HG03025 (cell line): Measurements from ENCODE around the gene RBBP5.

Source experiments
- ATAC-seq: cut with Tn5 transposase; IDR thresholded peaks from one replicate; pipeline ENCODE4 v1.9.1; 2021; ENCODE audit warnings: mild to moderate bottlenecking, moderate library complexity; ENCODE audit not compliant: unreplicated experiment, low FRiP score

The RBBP5 gene

DNA sequence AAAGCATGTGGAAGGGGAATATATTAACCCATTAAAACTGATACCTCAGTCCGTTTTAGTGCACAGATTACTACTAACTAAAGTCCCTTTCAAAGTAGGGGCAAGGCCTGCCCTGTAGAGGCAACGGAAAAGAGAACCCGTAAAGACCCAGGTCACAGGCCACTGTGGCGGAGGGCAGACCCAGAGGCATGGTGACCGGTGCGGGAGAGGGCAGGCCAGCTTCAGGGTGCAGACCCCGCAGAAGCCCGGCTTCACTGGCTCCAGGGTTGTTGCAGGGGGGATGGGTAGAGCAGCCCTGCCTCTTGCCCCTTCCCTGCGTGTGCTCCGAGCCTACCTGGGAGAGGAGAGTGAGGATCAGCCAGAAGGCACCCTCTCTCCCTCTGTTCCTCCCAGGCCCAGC, 61.0 kb downstream of the RBBP5 start:
- ATAC-seq, result no peak

DNA sequence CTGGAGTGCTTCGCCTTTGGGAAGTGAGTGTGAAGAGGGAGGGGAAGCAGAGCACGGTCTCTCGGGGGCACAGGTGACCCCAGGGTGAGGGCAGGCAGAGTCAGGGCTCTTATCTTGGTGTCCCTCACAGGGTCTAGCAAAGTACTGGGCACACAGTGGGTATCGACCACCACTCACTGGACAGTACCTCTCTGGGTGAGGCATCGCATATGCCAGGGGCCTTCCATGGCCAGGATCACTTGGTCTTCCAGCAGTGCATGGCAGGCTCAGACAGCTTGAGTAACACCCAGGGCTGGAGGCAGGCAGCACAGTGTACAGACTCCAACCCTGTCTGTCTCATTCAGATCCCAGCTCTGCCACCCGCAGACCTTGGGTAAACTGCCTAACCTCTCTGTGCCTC, 62.1 kb downstream of the RBBP5 start:
- no peak for ATAC-seq

DNA sequence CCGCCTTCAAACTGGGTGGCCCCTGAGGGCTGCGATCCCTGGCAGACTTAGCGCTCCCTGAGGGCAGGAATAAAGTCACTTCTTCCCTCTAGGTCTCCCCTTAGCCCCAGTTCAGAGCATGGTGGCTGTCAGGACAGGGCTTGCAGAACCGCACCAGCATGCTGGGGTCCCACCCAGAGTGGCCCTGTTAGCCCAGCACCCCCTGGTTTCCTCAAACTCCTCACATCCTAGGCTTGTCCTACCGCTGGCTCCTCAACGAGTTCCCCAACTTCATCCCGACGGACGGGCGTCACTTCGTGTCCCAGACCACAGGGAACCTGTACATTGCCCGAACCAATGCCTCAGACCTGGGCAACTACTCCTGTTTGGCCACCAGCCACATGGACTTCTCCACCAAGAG, 62.9 kb downstream of the RBBP5 start:
- ATAC-seq, result no peak

DNA sequence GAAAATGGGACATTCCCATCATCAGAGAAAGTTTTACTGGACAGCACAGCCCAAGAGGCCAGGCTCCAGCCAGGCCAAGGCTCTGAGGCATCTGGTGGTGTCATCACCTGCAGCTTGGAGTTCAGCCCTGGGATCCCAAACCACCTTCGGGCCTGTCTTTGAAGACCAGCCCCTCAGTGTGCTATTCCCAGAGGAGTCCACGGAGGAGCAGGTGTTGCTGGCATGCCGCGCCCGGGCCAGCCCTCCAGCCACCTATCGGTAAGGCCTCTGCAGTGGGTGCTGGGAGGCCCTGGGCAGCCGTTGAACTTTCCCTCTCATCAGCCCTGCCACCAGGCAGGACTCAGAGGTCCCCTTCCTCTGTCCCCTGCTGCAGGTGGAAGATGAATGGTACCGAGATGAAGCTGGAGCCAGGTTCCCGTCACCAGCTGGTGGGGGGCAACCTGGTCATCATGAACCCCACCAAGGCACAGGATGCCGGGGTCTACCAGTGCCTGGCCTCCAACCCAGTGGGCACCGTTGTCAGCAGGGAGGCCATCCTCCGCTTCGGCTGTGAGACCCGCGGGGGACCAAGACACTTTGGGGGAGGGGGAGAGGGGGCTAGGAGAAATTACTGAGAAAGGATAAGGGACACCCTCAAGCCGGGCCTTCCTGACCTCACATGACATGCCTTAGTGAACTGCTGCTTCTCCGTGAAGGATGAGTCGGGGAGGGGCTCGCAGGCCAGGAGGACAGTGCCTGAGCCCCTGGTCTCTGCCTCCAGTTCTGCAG, 63.8 kb downstream of the RBBP5 start:
- ATAC-seq, result no peak

DNA sequence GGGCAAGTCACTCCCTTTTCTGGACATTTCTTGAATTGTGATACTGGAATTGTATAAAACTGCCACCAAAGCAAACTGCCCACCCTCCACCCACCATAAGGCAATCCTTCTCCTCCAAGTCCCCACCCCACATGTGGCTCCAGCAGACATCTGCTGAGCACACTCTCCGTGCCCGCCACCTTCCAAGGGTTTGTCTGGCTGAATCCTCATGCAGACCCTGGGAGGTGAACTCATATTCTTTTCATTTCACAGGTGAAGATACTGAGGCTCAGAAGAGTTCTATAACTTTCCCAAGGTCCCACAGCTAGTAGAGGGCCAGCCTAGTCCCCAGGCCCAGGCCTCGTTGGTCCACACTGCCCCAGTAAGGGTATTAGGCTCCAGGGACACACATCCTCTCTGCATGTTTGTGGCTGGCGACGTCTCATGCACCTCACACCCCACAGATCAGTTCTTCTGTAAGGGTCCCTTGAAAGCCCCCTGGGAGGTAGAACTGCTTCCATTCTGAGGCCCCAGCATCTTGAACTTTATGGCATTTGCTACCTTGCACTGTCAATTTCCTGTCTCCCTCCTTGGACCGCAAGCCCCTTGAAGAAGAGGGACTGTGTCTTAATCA, 64.7 kb downstream of the RBBP5 start:
- ATAC-seq, result no peak

DNA sequence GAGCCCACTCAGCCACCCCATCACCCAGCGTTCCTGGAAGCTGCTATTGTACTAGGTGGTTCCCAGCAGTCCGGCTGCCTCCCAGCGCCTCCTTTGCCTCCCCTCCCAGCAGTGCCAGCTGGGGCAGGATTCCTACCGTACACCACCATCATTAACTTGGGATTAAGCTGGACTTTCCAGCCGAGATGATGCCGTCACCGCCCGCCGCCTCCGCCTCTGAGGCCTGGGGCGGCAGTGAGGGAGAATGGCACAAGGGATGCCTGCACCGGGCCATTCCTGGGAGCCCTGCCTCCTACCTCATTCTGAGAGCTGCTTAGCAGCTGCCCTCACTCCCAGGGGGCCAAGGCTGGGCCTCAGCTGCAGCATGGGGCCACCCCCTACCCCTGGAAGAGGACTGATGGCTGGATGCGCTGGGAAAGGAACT, 65.6 kb downstream of the RBBP5 start:
- ATAC-seq, result no peak

DNA sequence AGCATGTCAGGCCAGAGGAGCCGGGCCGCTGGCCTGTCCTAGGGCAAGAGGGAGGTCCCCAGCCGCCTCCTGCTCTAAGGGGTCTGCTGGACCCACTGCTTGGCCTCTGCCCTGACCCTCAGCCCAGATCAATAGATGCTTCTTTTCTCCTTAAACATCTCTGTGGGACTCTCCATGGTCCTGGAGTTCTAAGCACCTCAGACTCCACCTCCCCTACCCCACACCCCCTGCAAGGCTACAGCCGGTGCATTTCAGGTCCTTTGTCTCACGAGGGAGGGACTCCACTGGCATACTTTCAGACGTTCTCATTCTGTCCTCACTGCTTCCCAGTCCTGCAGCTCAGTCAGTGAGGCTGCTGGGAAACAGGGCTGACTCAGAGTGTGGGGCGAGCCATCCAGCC, 67.8 kb downstream of the RBBP5 start:
- ATAC-seq, result no peak

GRCh38 chr1:205053296-205053695, 68.5 kb downstream of the RBBP5 start:
- no peak for ATAC-seq

DNA sequence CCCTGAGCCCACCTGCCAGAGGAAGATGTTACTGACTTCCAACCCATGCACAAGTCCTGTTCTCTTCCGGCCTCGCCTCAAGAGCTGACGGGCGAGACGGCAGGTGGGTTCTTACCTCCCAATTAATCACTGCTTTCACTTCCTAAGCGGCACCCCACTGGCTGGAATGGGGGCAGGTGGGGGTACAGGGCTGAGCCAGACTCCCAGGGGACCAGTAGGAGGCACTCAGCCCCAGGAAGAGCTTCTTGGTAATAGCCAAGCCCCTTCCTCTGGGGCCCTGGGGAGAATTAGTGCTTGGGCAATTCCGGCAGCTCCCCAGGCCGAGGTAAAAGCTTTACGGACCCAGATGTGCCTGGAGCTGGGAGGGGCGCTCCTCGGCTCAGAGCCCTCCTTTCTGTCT, 69.1 kb downstream of the RBBP5 start:
- ATAC-seq, result no peak

- no peak for ATAC-seq
Observed at GRCh38 chr1:205049479-205049878, 72.3 kb downstream of the RBBP5 start.

GRCh38 chr1:205048382-205048781, 73.4 kb downstream of the RBBP5 start:
- ATAC-seq, result no peak

- ATAC-seq, result no peak
Observed at GRCh38 chr1:205047764-205048231, 74.0 kb downstream of the RBBP5 start.

- no peak for ATAC-seq
Observed at GRCh38 chr1:205046870-205047269, 74.9 kb downstream of the RBBP5 start.

DNA sequence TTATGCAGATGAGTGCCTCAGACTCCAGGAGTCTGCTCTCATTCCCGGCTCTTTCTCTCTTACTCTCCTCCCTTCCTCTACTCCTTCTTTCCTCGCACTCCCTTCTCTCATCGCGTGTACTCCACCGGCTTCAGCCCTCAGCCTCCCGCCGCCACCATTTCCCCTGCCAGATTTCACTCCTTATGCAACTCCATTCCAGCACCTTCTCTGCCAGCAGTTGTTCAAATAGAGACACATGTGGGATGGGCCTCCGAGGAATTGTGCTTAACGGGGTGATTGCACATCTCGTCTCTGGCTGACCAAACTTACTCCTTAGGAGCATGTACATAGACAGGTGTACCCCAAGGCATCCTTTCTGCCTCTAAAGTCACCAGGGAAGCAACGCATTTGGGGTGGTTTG, 76.6 kb downstream of the RBBP5 start:
- no peak for ATAC-seq

- no peak for ATAC-seq
Observed at GRCh38 chr1:205044741-205045140, 77.0 kb downstream of the RBBP5 start.

DNA sequence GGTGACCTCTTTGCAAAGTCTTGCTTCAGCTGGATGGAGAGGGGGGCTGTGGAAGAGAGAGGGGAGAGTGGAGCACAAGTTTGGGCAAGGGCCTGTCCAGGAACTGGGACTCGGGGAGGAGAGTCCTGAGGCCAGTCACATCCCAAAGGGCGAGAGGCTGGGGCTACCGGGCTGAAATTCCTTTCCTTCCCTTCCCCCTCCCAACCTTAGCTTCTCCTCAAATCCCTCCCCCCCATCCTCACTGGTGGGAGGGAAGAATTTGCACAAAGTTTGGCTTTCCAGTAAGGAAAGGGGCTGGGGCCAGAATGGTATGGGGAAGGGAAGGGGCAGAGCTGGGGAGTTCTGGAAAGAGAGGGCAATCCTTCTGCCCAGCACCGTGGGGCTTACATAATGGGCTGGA, 77.9 kb downstream of the RBBP5 start:
- no peak for ATAC-seq

GRCh38 chr1:205042911-205043806, 78.6 kb downstream of the RBBP5 start, which contains the start of gene CNTN2:
Gene CNTN2, plus strand, starts transcription at chr1:205043212. Its CDS starts 9,974 bp downstream, at chr1:205053186.
- no peak for ATAC-seq

- ATAC-seq, result no peak
Observed at GRCh38 chr1:205041998-205042910, 79.5 kb downstream of the RBBP5 start.

GRCh38 chr1:205041001-205041715, 80.6 kb downstream of the RBBP5 start:
- ATAC-seq, result no peak
